Esophagus (tissue), 2 donors: ENCODE data around the gene PLSCR3. TPM values are rescaled to one million over a fixed set of nuclear protein-coding genes. Genes with fewer than 3 reads are reported as not detected.

Source experiments
- H3K27ac ChIP-seq, 2 donors: one replicate each; pipeline ENCODE4 v1.5.1; 2013; ENCODE audit warnings: low read depth in 2 of 2, mild to moderate bottlenecking in 2 of 2, inconsistent platforms in 1 of 2, low read length in 1 of 2, moderate library complexity in 1 of 2
- H3K27me3 ChIP-seq, 2 donors: one replicate each; pipeline ENCODE4 v1.6.1; 2013; ENCODE audit warnings: low read length in 2 of 2, control low read depth in 1 of 2, mild to moderate bottlenecking in 1 of 2; ENCODE audit not compliant: insufficient read depth in 2 of 2, control insufficient read depth in 1 of 2
- H3K36me3 ChIP-seq, 2 donors: one replicate each; pipeline ENCODE4 v1.6.1; 2013; ENCODE audit warnings: low read length in 1 of 2; ENCODE audit not compliant: control insufficient read depth in 2 of 2, insufficient read depth in 2 of 2
- H3K4me1 ChIP-seq, 2 donors: one replicate each; pipeline ENCODE4 v1.6.1; 2013; ENCODE audit warnings: low read length in 1 of 2; ENCODE audit not compliant: control insufficient read depth in 2 of 2, insufficient read depth in 2 of 2
- H3K4me3 ChIP-seq, 2 donors: one replicate each; pipeline ENCODE4 v1.5.1; 2013; ENCODE audit warnings: low read length in 2 of 2, mild to moderate bottlenecking in 2 of 2, low read depth in 1 of 2, moderate library complexity in 1 of 2
- H3K9me3 ChIP-seq, 2 donors: one replicate each; pipeline ENCODE4 v1.6.1; 2013; ENCODE audit warnings: mild to moderate bottlenecking in 2 of 2, low read depth in 1 of 2, low read length in 1 of 2, moderate library complexity in 1 of 2; ENCODE audit not compliant: control insufficient read depth in 2 of 2, insufficient read depth in 1 of 2
- WGBS, 2 donors: extraction: QIAGEN DNeasy Blood & Tissue Kit; methylation state at CpG; one replicate each; pipeline ENCODE4 v1.1.7; 2013; 5-methylcytosine and 5-hydroxymethylcytosine counted together
- polyA plus RNA-seq, 2 donors: library from polyadenylated mRNA; stranded (reverse); fragments of 200-250 nt; gene quantifications; one replicate each; pipeline ENCODE4 v1.2.3, GENCODE V29; 2013
- donor health status: healthy with polysubstance abuse.
- donor health status: Bipolar disorder and iron deficiency.

PLSCR3 gene
- polyA plus RNA-seq, 2 donors, result 24.7 to 31.0 TPM

DNA sequence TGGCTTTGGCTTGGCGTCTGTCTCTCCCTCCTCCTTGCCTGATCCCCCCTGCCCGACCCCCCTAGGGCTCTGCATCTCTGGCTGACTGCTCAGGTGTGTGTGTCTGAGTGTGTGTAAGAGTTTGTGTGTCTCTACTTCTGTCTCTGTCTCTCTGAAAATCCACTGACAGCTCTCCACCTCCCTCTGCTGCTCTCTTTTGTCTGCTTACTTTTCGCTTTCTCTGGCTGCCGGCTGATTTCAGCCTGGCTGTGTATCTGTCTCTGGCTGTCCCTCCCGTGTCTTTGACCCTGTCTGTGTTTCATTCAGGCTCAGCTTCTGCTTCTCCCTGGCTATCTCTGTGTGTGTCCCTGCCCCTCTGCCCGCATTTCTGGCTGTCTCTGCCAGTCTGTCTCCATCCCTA, 22.0 kb upstream of the PLSCR3 start:
- Histone ChIP-seq H3K9me3 (no peaks in the 10 kb centered on the region), H3K4me1 (no peaks in the 10 kb centered on the region), H3K27ac (no peak overlapping the region), H3K4me3 (no peak overlapping the region), H3K36me3 (no peaks in the 10 kb centered on the region), H3K27me3 (no peaks in the 10 kb centered on the region)
- 71 to 78% methylated on average over 6 of the region's 6 CpGs for WGBS, 2 donors

DNA sequence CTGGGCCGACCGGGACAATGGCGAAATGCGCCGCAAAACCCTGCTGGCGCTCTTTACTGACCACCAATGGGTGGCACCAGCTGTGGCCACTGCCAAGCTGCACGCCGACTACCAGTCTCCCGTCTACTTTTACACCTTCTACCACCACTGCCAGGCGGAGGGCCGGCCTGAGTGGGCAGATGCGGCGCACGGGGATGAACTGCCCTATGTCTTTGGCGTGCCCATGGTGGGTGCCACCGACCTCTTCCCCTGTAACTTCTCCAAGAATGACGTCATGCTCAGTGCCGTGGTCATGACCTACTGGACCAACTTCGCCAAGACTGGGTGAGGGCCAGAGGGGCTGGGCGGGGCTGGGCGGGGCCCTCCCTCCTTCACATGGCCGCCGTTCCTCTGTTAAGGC, 21.5 kb upstream of the PLSCR3 start:
- Histone ChIP-seq H3K27ac (no peak overlapping the region), H3K4me1 (no peaks in the 10 kb centered on the region), H3K36me3 (no peaks in the 10 kb centered on the region), H3K9me3 (no peaks in the 10 kb centered on the region), H3K27me3 (no peaks in the 10 kb centered on the region), H3K4me3 (no peak overlapping the region)
- 82 to 83% methylated on average over 23 of the region's 23 CpGs for whole genome bisulfite sequencing, 2 donors

DNA sequence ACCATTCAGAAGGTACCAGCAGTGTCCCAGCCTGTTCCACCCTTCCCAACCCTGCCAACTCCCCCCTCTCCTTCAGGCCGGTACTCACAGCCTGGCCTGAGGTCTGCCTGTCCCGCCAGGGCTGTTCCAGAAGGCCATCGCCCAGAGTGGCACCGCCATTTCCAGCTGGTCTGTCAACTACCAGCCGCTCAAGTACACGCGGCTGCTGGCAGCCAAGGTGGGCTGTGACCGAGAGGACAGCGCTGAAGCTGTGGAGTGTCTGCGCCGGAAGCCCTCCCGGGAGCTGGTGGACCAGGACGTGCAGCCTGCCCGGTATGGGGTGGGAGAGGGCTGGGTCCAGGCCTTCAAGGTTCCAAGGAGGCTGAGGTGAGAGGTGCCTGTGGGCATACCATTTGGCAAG, 20.5 kb upstream of the PLSCR3 start:
- H3K27me3 ChIP-seq, result no peaks in the 10 kb centered on the region
- no peak overlapping the region for H3K4me3 ChIP-seq
- H3K4me1 ChIP-seq, result no peaks in the 10 kb centered on the region
- H3K9me3 ChIP-seq, result no peaks in the 10 kb centered on the region
- H3K27ac ChIP-seq, result no peak overlapping the region
- H3K36me3 ChIP-seq, result no peaks in the 10 kb centered on the region
- WGBS, 2 donors, result 81 to 85% methylated on average over 14 of the region's 14 CpGs

DNA sequence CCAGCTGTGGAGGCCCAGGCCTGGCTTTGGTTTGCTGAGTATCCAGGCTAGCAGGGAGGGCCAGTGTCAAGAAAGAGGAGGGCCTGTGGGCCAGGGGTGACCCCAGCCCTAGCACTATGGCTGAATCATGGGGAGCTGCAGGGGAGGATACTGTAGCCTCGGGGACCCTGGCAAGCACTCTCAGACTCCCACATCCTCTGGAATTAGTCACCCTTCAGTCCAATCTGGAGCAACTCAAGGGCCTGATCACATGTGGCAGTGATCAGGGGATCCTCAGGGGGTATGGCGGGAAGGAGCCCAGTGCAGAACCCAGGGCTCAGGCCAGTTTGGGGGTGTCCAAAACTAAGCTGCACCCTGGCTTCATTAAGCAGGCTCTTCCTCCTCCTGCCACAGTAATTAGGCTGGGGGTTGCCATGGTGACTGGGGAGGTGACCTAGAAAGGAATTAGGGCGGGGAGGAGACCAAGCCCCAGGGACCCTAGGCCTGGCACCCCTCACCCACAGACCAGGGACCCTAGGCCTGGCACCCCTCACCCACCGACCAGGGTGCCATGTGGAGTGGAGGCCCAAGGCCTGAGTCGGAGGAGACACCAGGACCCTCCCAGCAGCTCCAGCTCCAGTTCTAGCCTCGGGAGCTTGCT, 19.1 kb upstream of the PLSCR3 start:
- Histone ChIP-seq H3K27ac (no peak overlapping the region), H3K9me3 (no peaks in the 10 kb centered on the region), H3K4me1 (no peaks in the 10 kb centered on the region), H3K4me3 (no peak overlapping the region), H3K36me3 (peaks cover 0 to 7% of the 10 kb centered on the region in 2 donors), H3K27me3 (no peaks in the 10 kb centered on the region)
- WGBS, 2 donors, result 70 to 71% methylated on average over 6 of the region's 6 CpGs

GRCh38 chr17:7411427-7411750, 17.1 kb upstream of the PLSCR3 start:
- Histone ChIP-seq H3K9me3 (no peaks in the 10 kb centered on the region), H3K27me3 (no peaks in the 10 kb centered on the region), H3K4me3 (no peak overlapping the region), H3K4me1 (no peaks in the 10 kb centered on the region), H3K36me3 (peaks cover 0 to 7% of the 10 kb centered on the region in 2 donors), H3K27ac (no peak overlapping the region)
- WGBS, 2 donors, result 93 to 94% methylated on average over 5 to 8 of the region's 8 CpGs

- H3K4me3 ChIP-seq, result no peak overlapping the region
- 84 to 90% methylated on average over 25 of the region's 25 CpGs for WGBS, 2 donors
- no peaks in the 10 kb centered on the region for H3K9me3 ChIP-seq
- no peak overlapping the region for H3K27ac ChIP-seq
- no peaks in the 10 kb centered on the region for H3K4me1 ChIP-seq
- peaks cover 0 to 7% of the 10 kb centered on the region in 2 donors for H3K36me3 ChIP-seq
- no peaks in the 10 kb centered on the region for H3K27me3 ChIP-seq
These were observed 16.5 kb upstream of the PLSCR3 start for GRCh38 chr17:7410634-7411426.

DNA sequence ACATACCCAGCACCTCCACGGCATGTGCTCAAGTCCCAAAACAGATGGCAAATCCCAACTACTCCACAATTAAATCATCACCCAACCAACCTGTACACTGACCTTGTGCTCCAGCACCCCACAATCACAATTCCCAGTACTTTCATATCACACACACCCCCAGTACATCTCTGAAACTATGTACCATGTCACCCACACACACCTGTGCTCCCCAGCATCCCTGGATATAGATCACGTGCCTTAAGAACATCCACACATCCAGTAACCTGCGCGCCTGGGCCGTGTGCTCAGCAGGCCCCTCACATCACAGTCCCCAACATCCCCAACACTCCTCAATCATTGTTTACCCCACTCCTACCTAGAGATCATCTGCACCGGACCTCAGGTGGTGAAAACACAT, 15.4 kb upstream of the PLSCR3 start:
- no peak overlapping the region for H3K27ac ChIP-seq
- H3K9me3 ChIP-seq, result no peaks in the 10 kb centered on the region
- H3K4me1 ChIP-seq, result peaks cover 0 to 2% of the 10 kb centered on the region in 2 donors
- 90 to 91% methylated on average over 6 of the region's 6 CpGs for WGBS, 2 donors
- H3K4me3 ChIP-seq, result no peak overlapping the region
- H3K27me3 ChIP-seq, result no peaks in the 10 kb centered on the region
- peaks cover 0 to 7% of the 10 kb centered on the region in 2 donors for H3K36me3 ChIP-seq

GRCh38 chr17:7408863-7409262, 14.5 kb upstream of the PLSCR3 start:
- WGBS, 2 donors, result 73 to 75% methylated on average over 6 of the region's 6 CpGs
- H3K4me1 ChIP-seq, result peaks cover 0 to 2% of the 10 kb centered on the region in 2 donors
- H3K27ac ChIP-seq, result no peak overlapping the region
- peaks cover 0 to 7% of the 10 kb centered on the region in 2 donors for H3K36me3 ChIP-seq
- H3K27me3 ChIP-seq, result no peaks in the 10 kb centered on the region
- H3K9me3 ChIP-seq, result no peaks in the 10 kb centered on the region
- no peak overlapping the region for H3K4me3 ChIP-seq

DNA sequence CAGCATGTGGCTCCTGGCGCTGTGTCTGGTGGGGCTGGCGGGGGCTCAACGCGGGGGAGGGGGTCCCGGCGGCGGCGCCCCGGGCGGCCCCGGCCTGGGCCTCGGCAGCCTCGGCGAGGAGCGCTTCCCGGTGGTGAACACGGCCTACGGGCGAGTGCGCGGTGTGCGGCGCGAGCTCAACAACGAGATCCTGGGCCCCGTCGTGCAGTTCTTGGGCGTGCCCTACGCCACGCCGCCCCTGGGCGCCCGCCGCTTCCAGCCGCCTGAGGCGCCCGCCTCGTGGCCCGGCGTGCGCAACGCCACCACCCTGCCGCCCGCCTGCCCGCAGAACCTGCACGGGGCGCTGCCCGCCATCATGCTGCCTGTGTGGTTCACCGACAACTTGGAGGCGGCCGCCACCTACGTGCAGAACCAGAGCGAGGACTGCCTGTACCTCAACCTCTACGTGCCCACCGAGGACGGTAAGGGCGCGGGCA, 14.0 kb upstream of the PLSCR3 start:
- Histone ChIP-seq H3K27me3 (no peaks in the 10 kb centered on the region), H3K36me3 (peaks cover 0 to 7% of the 10 kb centered on the region in 2 donors), H3K4me1 (peaks cover 0 to 2% of the 10 kb centered on the region in 2 donors), H3K4me3 (no peak overlapping the region), H3K27ac (no peak overlapping the region), H3K9me3 (no peaks in the 10 kb centered on the region)
- WGBS, 2 donors, result 70 to 78% methylated on average over 41 to 58 of the region's 58 CpGs
